WI38 (cell line): ENCODE measurements around the gene DENND4A.

Experiments used
- H3K4me3 ChIP-seq: 2 replicates; pipeline ENCODE4 v1.5.1; 2011; ENCODE audit warnings: low read depth, mild to moderate bottlenecking, control low read depth, low read length
- CTCF ChIP-seq: IDR thresholded peaks from 2 replicates; pipeline ENCODE4 v1.5.1; 2012; ENCODE audit warnings: low read depth, mild to moderate bottlenecking, control low read depth, low read length

The DENND4A gene

DNA sequence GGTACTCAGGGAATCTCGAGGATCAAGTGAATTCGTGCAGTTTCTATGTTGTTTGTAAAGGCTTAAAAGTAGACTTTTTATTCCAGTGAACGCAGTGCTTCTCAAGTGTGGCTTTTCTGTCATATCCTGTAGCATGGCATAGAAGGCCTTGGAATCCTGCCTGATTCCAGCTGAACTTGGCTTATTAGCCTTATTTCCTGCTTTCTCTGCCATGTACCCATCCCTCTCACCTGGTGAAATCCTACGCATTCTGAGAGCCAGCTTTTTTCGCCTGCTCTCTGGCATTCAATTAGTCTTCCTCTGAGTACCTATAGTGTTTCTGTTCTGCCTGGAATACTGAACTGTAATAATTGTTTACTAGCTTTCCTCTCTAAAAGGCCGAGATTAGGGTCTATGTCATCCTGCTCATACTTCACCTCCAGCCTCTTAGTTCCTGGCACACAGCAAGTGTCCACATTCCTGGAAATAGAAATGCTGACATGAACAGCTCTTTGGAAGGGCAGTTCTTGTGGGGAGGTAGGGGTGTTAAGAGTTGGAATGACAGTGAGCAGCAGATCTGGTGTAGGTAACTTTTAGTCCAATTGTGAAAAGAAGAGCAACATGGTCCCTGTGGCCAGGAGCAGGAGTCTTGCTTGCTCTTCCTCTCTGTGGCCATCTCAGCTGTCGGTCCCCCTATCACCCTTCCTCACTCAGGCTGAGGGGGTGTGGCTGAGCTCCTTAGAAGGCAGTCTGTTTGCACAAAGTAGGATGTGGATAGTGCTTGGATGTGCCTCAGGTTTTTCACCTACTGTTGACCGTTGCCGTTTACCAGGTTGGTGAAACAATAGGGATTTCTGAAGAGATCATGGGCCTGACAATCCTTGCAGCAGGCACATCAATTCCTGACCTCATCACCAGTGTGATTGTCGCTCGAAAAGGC lies 140.0 kb downstream of the DENND4A start:
- H3K4me3 ChIP-seq = no peak overlapping the region
- TF ChIP-seq CTCF = no peak

DNA sequence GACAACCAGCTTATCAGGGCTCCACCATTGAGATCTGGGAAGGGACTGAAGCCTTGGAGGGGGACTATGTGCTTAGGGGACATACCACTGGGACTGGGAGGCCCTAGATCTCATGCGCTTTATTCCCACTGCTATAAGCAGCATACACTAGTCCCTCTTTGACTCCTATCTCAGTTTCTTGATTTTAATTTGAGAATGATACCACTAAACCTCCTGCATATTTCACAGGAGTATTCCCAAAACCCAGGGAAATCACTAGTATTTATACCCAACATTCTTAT lies 141.1 kb downstream of the DENND4A start:
- H3K4me3 ChIP-seq = no peak overlapping the region
- TF ChIP-seq CTCF = no peak

GRCh38 chr15:65650312-65651041 lies 141.6 kb downstream of the DENND4A start:
- no peak for TF ChIP-seq CTCF
- H3K4me3 ChIP-seq = no peak overlapping the region

DNA sequence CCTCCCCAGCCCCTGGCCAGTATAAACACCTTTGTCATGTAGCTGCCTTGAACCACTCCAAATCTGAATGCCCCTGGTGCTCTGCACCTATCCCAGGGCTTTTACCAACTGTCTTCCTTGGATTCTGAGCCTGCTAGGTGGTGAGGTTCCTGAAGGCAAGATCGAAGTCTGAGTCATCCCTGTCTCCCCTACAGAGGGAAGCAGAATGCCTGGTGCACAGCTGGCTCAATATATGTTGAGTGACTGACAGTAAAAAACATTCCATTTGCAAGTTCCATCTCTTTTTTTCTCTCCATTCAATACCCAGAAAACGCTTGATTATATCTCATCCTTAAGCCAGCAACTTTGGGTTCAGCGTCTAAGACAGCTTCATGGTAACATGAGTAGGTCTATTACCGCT lies 145.6 kb downstream of the DENND4A start:
- TF ChIP-seq CTCF = no peak
- H3K4me3 ChIP-seq = no peak overlapping the region

GRCh38 chr15:65645392-65645791 lies 146.7 kb downstream of the DENND4A start:
- no peak overlapping the region for H3K4me3 ChIP-seq
- no peak for TF ChIP-seq CTCF

- no peak overlapping the region for H3K4me3 ChIP-seq
- no peak for TF ChIP-seq CTCF
Measured at GRCh38 chr15:65644282-65644681, 147.8 kb downstream of the DENND4A start.

DNA sequence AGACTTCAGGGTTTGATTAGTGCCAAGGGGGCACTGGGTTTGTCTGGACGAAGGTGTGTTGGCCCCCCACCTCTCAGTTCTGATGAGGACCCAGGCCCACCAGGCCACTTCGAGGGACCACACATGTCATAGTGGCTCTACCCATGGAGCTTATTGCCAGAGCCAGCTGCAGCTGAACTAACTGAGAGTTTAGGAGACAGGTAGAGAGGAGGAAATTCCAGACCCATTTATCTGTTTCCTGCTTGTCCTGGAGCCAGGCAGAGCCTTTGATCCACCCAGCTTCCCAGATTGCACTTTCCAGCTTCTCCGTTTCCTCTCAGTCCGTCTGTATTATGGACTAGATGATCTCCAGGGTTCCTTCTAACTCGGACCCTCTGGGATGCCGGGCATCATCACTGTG lies 149.5 kb downstream of the DENND4A start:
- H3K4me3 ChIP-seq = no peak overlapping the region
- TF ChIP-seq CTCF = no peak
